Measurements from ENCODE around the gene CCDC57. TPM values are rescaled to one million over a fixed set of nuclear protein-coding genes. Genes with fewer than 3 reads are reported as not detected.

CCDC57 gene
- total RNA-seq, 1 donor from 2014 or later, result 37.2 TPM

GRCh38 chr17:82120148-82120547, 92.5 kb downstream of the CCDC57 start:
- DNase-seq (ENCODE audit: low spot score), result no peak
- peaks cover 11% of the 10 kb centered on the region for H3K36me3 Mint-ChIP-seq (ENCODE audit: low read depth, unreplicated experiment)
- TF ChIP-seq, protein P1, sequence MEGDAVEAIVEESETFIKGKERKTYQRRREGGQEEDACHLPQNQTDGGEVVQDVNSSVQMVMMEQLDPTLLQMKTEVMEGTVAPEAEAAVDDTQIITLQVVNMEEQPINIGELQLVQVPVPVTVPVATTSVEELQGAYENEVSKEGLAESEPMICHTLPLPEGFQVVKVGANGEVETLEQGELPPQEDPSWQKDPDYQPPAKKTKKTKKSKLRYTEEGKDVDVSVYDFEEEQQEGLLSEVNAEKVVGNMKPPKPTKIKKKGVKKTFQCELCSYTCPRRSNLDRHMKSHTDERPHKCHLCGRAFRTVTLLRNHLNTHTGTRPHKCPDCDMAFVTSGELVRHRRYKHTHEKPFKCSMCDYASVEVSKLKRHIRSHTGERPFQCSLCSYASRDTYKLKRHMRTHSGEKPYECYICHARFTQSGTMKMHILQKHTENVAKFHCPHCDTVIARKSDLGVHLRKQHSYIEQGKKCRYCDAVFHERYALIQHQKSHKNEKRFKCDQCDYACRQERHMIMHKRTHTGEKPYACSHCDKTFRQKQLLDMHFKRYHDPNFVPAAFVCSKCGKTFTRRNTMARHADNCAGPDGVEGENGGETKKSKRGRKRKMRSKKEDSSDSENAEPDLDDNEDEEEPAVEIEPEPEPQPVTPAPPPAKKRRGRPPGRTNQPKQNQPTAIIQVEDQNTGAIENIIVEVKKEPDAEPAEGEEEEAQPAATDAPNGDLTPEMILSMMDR (IDR thresholded peaks at IDR 0.05; ENCODE audit: unreplicated experiment), result no peak
- H3K9me3 Mint-ChIP-seq (ENCODE audit: unreplicated experiment), result no peaks in the 10 kb centered on the region
- H3K4me3 Mint-ChIP-seq (ENCODE audit: unreplicated experiment), result no peak overlapping the region
- H3K4me1 Mint-ChIP-seq (ENCODE audit: unreplicated experiment), result peaks cover 20% of the 10 kb centered on the region
- no peak overlapping the region for H3K27ac Mint-ChIP-seq (ENCODE audit: unreplicated experiment)
- H3K27me3 Mint-ChIP-seq (ENCODE audit: unreplicated experiment), result peaks cover 7% of the 10 kb centered on the region

GRCh38 chr17:82118815-82119380, 93.7 kb downstream of the CCDC57 start:
- TF ChIP-seq, protein P1 (IDR thresholded peaks at IDR 0.05; ENCODE audit: unreplicated experiment), result no peak
- H3K27me3 Mint-ChIP-seq (ENCODE audit: unreplicated experiment), result peaks cover 2% of the 10 kb centered on the region
- no peak overlapping the region for H3K27ac Mint-ChIP-seq (ENCODE audit: unreplicated experiment)
- H3K9me3 Mint-ChIP-seq (ENCODE audit: unreplicated experiment), result no peaks in the 10 kb centered on the region
- no peak for DNase-seq (ENCODE audit: low spot score)
- no peak overlapping the region for H3K4me3 Mint-ChIP-seq (ENCODE audit: unreplicated experiment)
- peaks cover 8% of the 10 kb centered on the region for H3K36me3 Mint-ChIP-seq (ENCODE audit: low read depth, unreplicated experiment)
- peaks cover 20% of the 10 kb centered on the region for H3K4me1 Mint-ChIP-seq (ENCODE audit: unreplicated experiment)

DNA sequence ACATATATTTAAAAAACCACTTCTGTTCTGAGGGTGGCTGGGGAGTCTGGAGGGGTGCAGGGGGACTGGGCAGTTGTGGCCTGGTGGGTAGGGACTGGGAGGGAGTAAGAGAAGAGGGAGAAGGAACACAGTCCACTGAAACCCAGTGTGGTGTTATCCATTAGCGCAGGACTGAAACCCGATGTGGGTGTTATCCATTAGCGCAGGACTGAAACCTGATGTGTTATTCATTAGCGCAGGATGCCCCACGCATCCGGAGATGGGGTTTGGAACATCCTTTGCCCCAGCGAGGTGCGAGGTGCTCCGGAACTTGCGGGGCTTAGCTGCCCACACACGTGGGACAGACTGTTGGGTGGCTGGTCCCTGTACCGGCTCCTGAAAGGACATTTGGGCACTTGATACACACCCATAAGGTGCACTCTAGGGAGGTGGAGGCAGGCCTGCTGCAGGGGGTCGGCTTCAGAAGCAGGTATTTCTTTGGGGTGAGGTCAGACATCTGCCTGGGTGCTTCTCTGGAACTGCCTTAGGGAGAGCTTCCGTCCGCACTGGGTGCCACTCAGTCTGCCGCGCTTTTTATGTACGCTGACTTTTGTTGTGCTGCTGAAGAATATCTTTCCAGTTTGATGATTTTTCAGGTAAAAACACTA, 94.4 kb downstream of the CCDC57 start:
- no peak for DNase-seq (ENCODE audit: low spot score)
- Mint-ChIP-seq H3K27me3 (ENCODE audit: unreplicated experiment) (peaks cover 2% of the 10 kb centered on the region), H3K4me3 (ENCODE audit: unreplicated experiment) (no peak overlapping the region)

DNA sequence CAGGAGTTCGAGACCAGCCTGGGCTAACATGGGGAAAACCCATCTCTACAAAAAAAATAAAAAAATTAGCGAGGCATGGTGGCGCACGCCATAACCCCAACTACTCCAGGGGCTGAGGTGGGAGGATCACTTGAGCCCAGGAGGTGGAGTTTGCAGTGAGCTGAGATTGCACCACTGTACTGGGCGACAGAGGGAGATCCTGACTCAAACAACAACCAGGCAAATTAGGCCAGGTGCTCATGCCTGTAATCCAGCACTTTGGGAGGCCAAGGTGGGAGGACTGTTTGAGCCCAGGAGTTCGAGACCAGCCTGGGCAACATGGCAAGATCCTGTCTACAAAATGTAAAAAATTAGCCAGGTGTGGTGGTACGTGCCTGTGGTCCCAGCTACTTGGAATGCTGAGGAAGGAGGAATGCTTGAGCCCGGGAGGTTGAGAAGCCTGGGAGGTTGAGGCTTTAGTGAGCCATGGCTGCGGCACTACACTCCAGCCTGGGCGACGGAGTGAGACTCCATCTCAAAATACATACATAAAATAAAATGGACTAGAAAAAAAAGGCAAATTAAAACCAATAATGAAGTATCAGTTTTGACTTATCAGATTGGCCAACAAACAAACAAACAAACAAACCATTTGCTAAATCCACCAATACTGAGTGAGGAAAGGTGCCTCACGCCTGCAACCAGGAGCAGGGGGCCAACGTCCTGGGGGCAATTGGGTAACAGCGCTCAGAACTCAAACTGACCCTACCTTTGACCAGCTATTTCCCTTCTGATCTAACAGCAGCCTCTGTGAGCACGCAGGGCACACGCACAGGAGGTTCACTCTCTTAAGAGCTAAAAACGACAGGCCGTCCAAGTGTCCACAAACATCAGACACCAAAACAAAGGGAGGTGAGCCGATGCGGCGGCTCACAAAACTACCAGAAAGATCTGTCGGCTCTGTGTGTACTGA, 95.2 kb downstream of the CCDC57 start:
- no peak for DNase-seq (ENCODE audit: low spot score)

More for the DNA sequence above, 94.4 kb downstream of the CCDC57 start:
- no peaks in the 10 kb centered on the region for H3K9me3 Mint-ChIP-seq (ENCODE audit: unreplicated experiment)
- TF ChIP-seq, protein P1 (IDR thresholded peaks at IDR 0.05; ENCODE audit: unreplicated experiment), result no peak
- peaks cover 7% of the 10 kb centered on the region for H3K36me3 Mint-ChIP-seq (ENCODE audit: low read depth, unreplicated experiment)
- no peak overlapping the region for H3K27ac Mint-ChIP-seq (ENCODE audit: unreplicated experiment)
- H3K4me1 Mint-ChIP-seq (ENCODE audit: unreplicated experiment), result peaks cover 20% of the 10 kb centered on the region

More for the DNA sequence above, 95.2 kb downstream of the CCDC57 start:
- Mint-ChIP-seq H3K4me1 (ENCODE audit: unreplicated experiment) (peaks cover 20% of the 10 kb centered on the region), H3K36me3 (ENCODE audit: low read depth, unreplicated experiment) (peaks cover 3% of the 10 kb centered on the region), H3K27me3 (ENCODE audit: unreplicated experiment) (peaks cover 2% of the 10 kb centered on the region), H3K9me3 (ENCODE audit: unreplicated experiment) (no peaks in the 10 kb centered on the region), H3K4me3 (ENCODE audit: unreplicated experiment) (peak overlapping the region; percentile 62), H3K27ac (ENCODE audit: unreplicated experiment) (no peak overlapping the region)
- TF ChIP-seq, protein P1 (IDR thresholded peaks at IDR 0.05; ENCODE audit: unreplicated experiment), result no peak

Measured in endothelial cell (in vitro differentiated cells).